Fibroblast of peridontal ligament (primary cell): ENCODE results near the gene CDYL2.

Experiments used
- DNase-seq: peaks from one replicate; pipeline ENCODE4 v3.0.0-alpha.2; 2010; ENCODE audit errors: extremely low read depth

The CDYL2 gene

GRCh38 chr16:80594756-80595155, 209.6 kb downstream of the CDYL2 start:
- peak; percentile 49 for DNase-seq

- DNase-seq, result no peak
Measured at GRCh38 chr16:80592273-80592672, 212.1 kb downstream of the CDYL2 start.

- no peak for DNase-seq
Measured at GRCh38 chr16:80591071-80591915, 213.1 kb downstream of the CDYL2 start.

- no peak for DNase-seq
Measured at GRCh38 chr16:80587071-80587470, 217.3 kb downstream of the CDYL2 start.

- no peak for DNase-seq
Measured at GRCh38 chr16:80586476-80586875, 217.9 kb downstream of the CDYL2 start.

GRCh38 chr16:80585764-80586163, 218.6 kb downstream of the CDYL2 start:
- DNase-seq, result no peak

- DNase-seq, result peak; percentile 86
Measured at GRCh38 chr16:80583466-80583865, 220.9 kb downstream of the CDYL2 start.

GRCh38 chr16:80580109-80580832, 224.1 kb downstream of the CDYL2 start:
- peak; percentile 73 for DNase-seq

GRCh38 chr16:80577485-80578280, 226.7 kb downstream of the CDYL2 start:
- DNase-seq, result no peak

- DNase-seq, result no peak
Measured at GRCh38 chr16:80576343-80576912, 228.0 kb downstream of the CDYL2 start.

GRCh38 chr16:80573700-80574120, 230.7 kb downstream of the CDYL2 start:
- DNase-seq, result no peak

- peak; percentile 69 for DNase-seq
Measured at GRCh38 chr16:80570106-80570478, 234.3 kb downstream of the CDYL2 start.

GRCh38 chr16:80569440-80570105, 234.8 kb downstream of the CDYL2 start:
- peak; percentile 33 for DNase-seq

- DNase-seq, result no peak
Measured at GRCh38 chr16:80564394-80564793, 240.0 kb downstream of the CDYL2 start.

GRCh38 chr16:80563066-80563465, 241.3 kb downstream of the CDYL2 start:
- no peak for DNase-seq

GRCh38 chr16:80559369-80559768, 245.0 kb downstream of the CDYL2 start:
- DNase-seq, result no peak

GRCh38 chr16:80557037-80557436, 247.4 kb downstream of the CDYL2 start:
- DNase-seq, result no peak

GRCh38 chr16:80556481-80556880, 247.9 kb downstream of the CDYL2 start:
- DNase-seq, result no peak

- DNase-seq, result no peak
Measured at GRCh38 chr16:80554033-80554432, 250.4 kb downstream of the CDYL2 start.

GRCh38 chr16:80552277-80552676, 252.1 kb downstream of the CDYL2 start:
- no peak for DNase-seq
